HepG2 (cell line): Measurements from ENCODE around the gene CCDC6. TPM values are rescaled to one million over a fixed set of nuclear protein-coding genes. Genes with fewer than 3 reads are reported as not detected.

ENCODE experiments used
- CHCHD3 ChIP-seq: sonication (generic); formaldehyde crosslinking; IDR thresholded peaks from 2 replicates; pipeline ENCODE4 v1.8.0; 2022; ENCODE audit warnings: mild to moderate bottlenecking, missing genetic modification reagents, moderate library complexity
- DNMT3B ChIP-seq: conservative IDR thresholded peaks from 2 replicates; pipeline ENCODE4 v1.6.1; 2016; ENCODE audit warnings: missing biosample characterization, control low read depth
- E2F2 ChIP-seq: sonication (generic); formaldehyde crosslinking; IDR thresholded peaks from 2 replicates; pipeline ENCODE4 v1.4.0; 2020; ENCODE audit warnings: missing genetic modification reagents, borderline replicate concordance
- ESRRA ChIP-seq: sonication (generic); formaldehyde crosslinking; IDR thresholded peaks from 2 replicates; pipeline ENCODE4 v1.5.1; 2020; ENCODE audit warnings: mild to moderate bottlenecking, low read depth, missing genetic modification reagents
- EZH2 ChIP-seq: conservative IDR thresholded peaks from 2 replicates; pipeline ENCODE4 v1.6.1; 2012; ENCODE audit warnings: mild to moderate bottlenecking, low read depth, low read length, moderate library complexity
- GZF1 ChIP-seq: sonication (generic); formaldehyde crosslinking; IDR thresholded peaks from 2 replicates; pipeline ENCODE4 v1.5.1; 2020; ENCODE audit warnings: mild to moderate bottlenecking, missing genetic modification reagents
- HDAC2 ChIP-seq: sonication (generic); formaldehyde crosslinking; IDR thresholded peaks from 2 replicates; pipeline ENCODE4 v1.4.0; 2020; ENCODE audit warnings: missing genetic modification reagents
- HMGA1 ChIP-seq: sonication (generic); formaldehyde crosslinking; conservative IDR thresholded peaks from 2 replicates; pipeline ENCODE4 v1.4.0; 2020; ENCODE audit warnings: missing genetic modification reagents
- MAFG ChIP-seq: sonication (generic); formaldehyde crosslinking; IDR thresholded peaks from 2 replicates; pipeline ENCODE4 v1.5.1; 2020; ENCODE audit warnings: mild to moderate bottlenecking, missing genetic modification reagents
- NFKB2 ChIP-seq: sonication (generic); formaldehyde crosslinking; IDR thresholded peaks from 2 replicates; pipeline ENCODE4 v1.4.0; 2020; ENCODE audit warnings: missing genetic modification reagents, borderline replicate concordance
- NR2F1 ChIP-seq, 2 experiments: fragments of 450-650 bp in 1 of 2; formaldehyde crosslinking in 1 of 2; IDR thresholded peaks; 2 replicates each; pipeline versions ENCODE4 v1.5.0 to v1.6.1; 2016 to 2020; ENCODE audit warnings: mild to moderate bottlenecking in 1 of 2, missing compliant biosample characterization in 1 of 2, missing genetic modification reagents in 1 of 2, moderate library complexity in 1 of 2
- PRDM10 ChIP-seq: sonication (generic); formaldehyde crosslinking; IDR thresholded peaks from 2 replicates; pipeline ENCODE4 v1.4.0; 2020; ENCODE audit warnings: low read depth, missing genetic modification reagents
- RNF219 ChIP-seq: sonication (generic); formaldehyde crosslinking; IDR thresholded peaks from 2 replicates; pipeline ENCODE4 v1.5.0; 2020; ENCODE audit warnings: mild to moderate bottlenecking, missing genetic modification reagents
- SOX5 ChIP-seq: IDR thresholded peaks from 2 replicates; pipeline ENCODE4 v1.6.1; 2016; ENCODE audit warnings: borderline replicate concordance
- TERF1 ChIP-seq: sonication (generic); formaldehyde crosslinking; IDR thresholded peaks from 2 replicates; pipeline ENCODE4 v1.8.0; 2022; ENCODE audit warnings: mild to moderate bottlenecking, missing genetic modification reagents, moderate library complexity
- ZNF101 ChIP-seq: sonication (generic); formaldehyde crosslinking; IDR thresholded peaks from 2 replicates; pipeline ENCODE4 v1.4.0; 2020; ENCODE audit warnings: mild to moderate bottlenecking, low read depth, missing genetic modification reagents, borderline replicate concordance
- ZNF205 ChIP-seq: IDR thresholded peaks from 2 replicates; pipeline ENCODE4 v1.6.1; 2018; ENCODE audit warnings: missing biosample characterization, missing genetic modification reagents
- ZNF414 ChIP-seq: sonication (generic); formaldehyde crosslinking; IDR thresholded peaks from 2 replicates; pipeline ENCODE4 v1.5.0; 2020; ENCODE audit warnings: missing genetic modification reagents
- ZNF460 ChIP-seq: sonication (generic); formaldehyde crosslinking; IDR thresholded peaks from 2 replicates; pipeline ENCODE4 v1.5.1; 2020; ENCODE audit warnings: missing genetic modification reagents, mild to moderate bottlenecking, borderline replicate concordance
- ZNF790 ChIP-seq: sonication (generic); formaldehyde crosslinking; IDR thresholded peaks from 2 replicates; pipeline ENCODE4 v1.8.0; 2022; ENCODE audit warnings: missing genetic modification reagents, mild to moderate bottlenecking, borderline replicate concordance
- ZNF792 ChIP-seq: IDR thresholded peaks from 2 replicates; pipeline ENCODE4 v1.6.1; 2016
- polyA plus RNA-seq, 8 experiments: library from polyadenylated mRNA; depleted of rRNA in 3 of 8; stranded (reverse) in 7 of 8; unstranded in 1 of 8; fragments of >200 nt; fragmentation: Illumina TruSeq in 4 of 8; extraction: Trizol in 4 of 8; gene quantifications; 2 replicates each; pipeline versions ENCODE4 v1.2.1 to v1.2.3, GENCODE V29; 2011 to 2016; ENCODE audit warnings: low read depth in 4 of 8, missing spikeins in 1 of 8, mixed read lengths in 1 of 8; ENCODE audit not compliant: insufficient read depth in 1 of 8
- total RNA-seq, 5 experiments: library from RNA; depleted of rRNA; stranded (reverse); fragments of >200 nt; fragmentation: Illumina TruSeq; extraction: Trizol; gene quantifications; 2 replicates each; pipeline ENCODE4 v1.2.3, GENCODE V29; 2016; ENCODE audit warnings: low read depth in 1 of 5

Gene CCDC6
- total and polyA plus RNA-seq, 2 of the 13 experiments (the other 11 are each of a cell fraction or from before 2014, with no cell fraction given), result 17.9 to 18.3 TPM

- TF ChIP-seq MAFG, result no peak
- no peak for TF ChIP-seq CHCHD3 (CRISPR knock-in tag)
- TF ChIP-seq ZNF790 (CRISPR knock-in tag), result no peak
- TF ChIP-seq ZNF205, result peak; percentile 84; the same call in 1 of the 2 replicates
- no peak for TF ChIP-seq NFKB2 (CRISPR knock-in tag)
- TF ChIP-seq DNMT3B (CRISPR knock-in tag), result 0 out of 2 replicates have a peak, but pooled peaks have one; percentile 24
- TF ChIP-seq ZNF792 (CRISPR knock-in tag), result peak; percentile 74; the same call in 1 of the 2 replicates
- TF ChIP-seq ESRRA (CRISPR knock-in tag), result peak; percentile 72; the same call in 1 of the 2 replicates
- 0 out of 2 replicates have a peak, but pooled peaks have one; percentile 16 for TF ChIP-seq PRDM10
- no peak for TF ChIP-seq HMGA1
- no peak for TF ChIP-seq TERF1
- peak; percentile 65; the same call in 1 of the 2 replicates for TF ChIP-seq HDAC2 (CRISPR knock-in tag)
- TF ChIP-seq E2F2 (CRISPR knock-in tag), result no peak
- TF ChIP-seq ZNF101 (CRISPR knock-in tag), result no peak
- TF ChIP-seq SOX5 (CRISPR knock-in tag), result peak; percentile 69; the same call in 1 of the 2 replicates
- TF ChIP-seq GZF1 (CRISPR knock-in tag), result no peak
- TF ChIP-seq EZH2, result no peak
- 0 out of 2 replicates have a peak, but pooled peaks have one; percentile 59 for TF ChIP-seq RNF219 (CRISPR knock-in tag)
- peak in 1 of 2 experiments; percentile 71; a peak in 1 of 4 replicates for TF ChIP-seq NR2F1 (CRISPR knock-in tag; IDR thresholded peaks at IDR 0.05)
- no peak for TF ChIP-seq ZNF460
- TF ChIP-seq ZNF414, result peak; percentile 55; the same call in 1 of the 2 replicates
These were observed 10.7 kb downstream of the CCDC6 start (continued) for GRCh38 chr10:59895629-59896116.
